Body of pancreas (tissue), 4 donors: ENCODE data around the gene MCM6.

Source experiments
- CTCF ChIP-seq, 7 experiments: fragments of 450-650 bp in 4 of 7; fragments of 200-600 bp in 3 of 7; sonication (generic) in 3 of 7; IDR thresholded peaks; one replicate each; pipeline ENCODE4 v1.5.1; 2016 to 2019; ENCODE audit warnings: antibody characterized with exemption in 7 of 7
- POLR2A ChIP-seq, 3 donors: fragments of 450-650 bp; IDR thresholded peaks; one replicate each; pipeline ENCODE4 v1.6.1; 2016; ENCODE audit warnings: antibody characterized with exemption in 3 of 3, mild to moderate bottlenecking in 2 of 3

- TF ChIP-seq POLR2A (IDR thresholded peaks at IDR 0.05) = no peak
- no peak for TF ChIP-seq CTCF (IDR thresholded peaks at IDR 0.05)
Observed at GRCh38 chr2:135790423-135790822, 85.8 kb downstream of the MCM6 start.
